SU-DHL-6 (cell line): ENCODE measurements around the gene DYSF.

Experiments used
- CTCF ChIP-seq: fragments of 200-600 bp; sonication (generic); IDR thresholded peaks from one replicate; pipeline ENCODE4 v1.5.1; 2017; ENCODE audit warnings: antibody characterized with exemption, mild to moderate bottlenecking, low read length, moderate library complexity; ENCODE audit not compliant: insufficient read depth, poor library complexity, severe bottlenecking
- EZH2phosphoT487 ChIP-seq: fragments of 200-600 bp; sonication (generic), shearing (Covaris generic); conservative IDR thresholded peaks from 2 replicates; pipeline ENCODE4 v1.6.1; 2018; ENCODE audit warnings: mild to moderate bottlenecking, antibody characterized with exemption, low read length, moderate library complexity, mixed read lengths

GRCh38 chr2:71575966-71576365 is 122.6 kb downstream of the DYSF start:
- TF ChIP-seq CTCF, result no peak
- TF ChIP-seq EZH2phosphoT487, result no peak
